Measurements from ENCODE around the gene PNMA8C.
"Not testable (repeated sequence)": the region's sequence is repeated elsewhere in the genome, so short reads cannot be mapped to it uniquely, and the experiment has no call there.

Gene PNMA8C

GRCh38 chr19:46402725-46403124 is 26.0 kb downstream of the PNMA8C start:
- no peak for DNase-seq (ENCODE audit: extremely low spot score)
- TF ChIP-seq, protein P1, sequence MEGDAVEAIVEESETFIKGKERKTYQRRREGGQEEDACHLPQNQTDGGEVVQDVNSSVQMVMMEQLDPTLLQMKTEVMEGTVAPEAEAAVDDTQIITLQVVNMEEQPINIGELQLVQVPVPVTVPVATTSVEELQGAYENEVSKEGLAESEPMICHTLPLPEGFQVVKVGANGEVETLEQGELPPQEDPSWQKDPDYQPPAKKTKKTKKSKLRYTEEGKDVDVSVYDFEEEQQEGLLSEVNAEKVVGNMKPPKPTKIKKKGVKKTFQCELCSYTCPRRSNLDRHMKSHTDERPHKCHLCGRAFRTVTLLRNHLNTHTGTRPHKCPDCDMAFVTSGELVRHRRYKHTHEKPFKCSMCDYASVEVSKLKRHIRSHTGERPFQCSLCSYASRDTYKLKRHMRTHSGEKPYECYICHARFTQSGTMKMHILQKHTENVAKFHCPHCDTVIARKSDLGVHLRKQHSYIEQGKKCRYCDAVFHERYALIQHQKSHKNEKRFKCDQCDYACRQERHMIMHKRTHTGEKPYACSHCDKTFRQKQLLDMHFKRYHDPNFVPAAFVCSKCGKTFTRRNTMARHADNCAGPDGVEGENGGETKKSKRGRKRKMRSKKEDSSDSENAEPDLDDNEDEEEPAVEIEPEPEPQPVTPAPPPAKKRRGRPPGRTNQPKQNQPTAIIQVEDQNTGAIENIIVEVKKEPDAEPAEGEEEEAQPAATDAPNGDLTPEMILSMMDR (IDR thresholded peaks at IDR 0.05; ENCODE audit: control extremely low read depth, extremely low read depth, low read depth, missing control alignments) = no peak
- POLR2A ChIA-PET = no interaction called here
- CTCF ChIA-PET = interaction anchor here (1.0 to 7.5 kb wide), 16 partner anchors 12 to 142 kb away, joined by 3 to 70 read pairs (median 5); no protein-coding TSS in a partner anchor

- DNase-seq (ENCODE audit: extremely low spot score); POLR2A ChIA-PET: not testable (repeated sequence)
- CTCF ChIA-PET = interaction anchor here (0.7 to 1.5 kb wide), 8 partner anchors 11 to 116 kb away, joined by 3 to 6 read pairs (median 3); no protein-coding TSS in a partner anchor
Observed at GRCh38 chr19:46397801-46398479, 30.8 kb downstream of the PNMA8C start.

DNA sequence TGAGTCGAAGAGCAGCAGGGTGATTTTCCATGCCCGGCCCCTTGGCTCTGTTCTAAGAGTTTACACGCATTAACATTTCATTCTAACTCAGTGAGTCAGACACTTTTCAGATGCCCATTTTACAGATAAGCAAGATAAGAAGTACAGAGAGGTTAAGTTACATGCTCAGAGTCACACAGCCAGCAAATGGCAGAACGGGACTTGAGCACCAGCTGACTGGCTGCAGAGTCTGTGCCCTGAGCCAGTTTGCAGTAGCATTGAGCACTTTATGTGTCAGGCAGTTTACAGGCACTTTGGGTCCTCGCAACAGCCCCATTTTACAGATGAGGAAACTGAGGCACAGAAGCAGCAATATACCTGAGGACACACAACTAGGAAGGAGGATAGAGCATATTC is 34.3 kb downstream of the PNMA8C start:
- DNase-seq (ENCODE audit: extremely low spot score) = no peak
- TF ChIP-seq, protein P1 (IDR thresholded peaks at IDR 0.05; ENCODE audit: control extremely low read depth, extremely low read depth, low read depth, missing control alignments) = no peak
- POLR2A ChIA-PET = interaction anchor here (0.6 kb wide), 2 partner anchors 456 to 1090 kb away, joined by 5 to 6 read pairs; partner anchors contain the start of genes AP2S1 and KPTN
- CTCF ChIA-PET = interaction anchor here (0.7 to 4.0 kb wide), 18 partner anchors 8 to 149 kb away, joined by 3 to 53 read pairs (median 4); no protein-coding TSS in a partner anchor

- POLR2A ChIA-PET = no interaction called here
- CTCF ChIA-PET = interaction anchor here (1.0 to 4.0 kb wide), 6 partner anchors 7 to 150 kb away, joined by 3 to 53 read pairs (median 8); no protein-coding TSS in a partner anchor
Observed at GRCh38 chr19:46393456-46394401, 35.0 kb downstream of the PNMA8C start.

DNA sequence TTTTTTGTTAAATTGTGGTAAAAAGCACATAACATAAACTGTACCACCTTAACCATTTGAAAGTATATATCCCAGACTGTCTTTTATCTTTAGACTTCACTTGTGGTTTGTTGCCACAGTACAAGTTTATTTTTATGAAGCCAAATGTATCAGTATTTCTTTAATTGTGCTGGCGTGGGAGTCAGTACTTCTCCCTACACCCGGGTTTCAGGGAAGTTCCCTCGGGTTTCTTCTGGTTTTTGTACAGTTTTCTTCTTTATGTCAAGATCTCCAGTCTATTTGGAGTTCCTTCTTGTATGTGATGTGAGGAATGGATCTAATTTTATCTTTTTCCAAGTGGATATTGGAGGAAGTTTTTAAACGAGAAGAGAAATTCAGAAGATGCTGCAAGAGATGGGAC is 35.9 kb downstream of the PNMA8C start:
- TF ChIP-seq, protein P1 (IDR thresholded peaks at IDR 0.05; ENCODE audit: control extremely low read depth, extremely low read depth, low read depth, missing control alignments) = no peak
- ChIA-PET POLR2A (no interaction called here), CTCF (interaction anchor here (4.0 kb wide), 1 partner anchor 96 kb away, joined by 53 read pairs; no protein-coding TSS in a partner anchor)
- no peak for DNase-seq (ENCODE audit: extremely low spot score)

More at GRCh38 chr19:46393456-46394401, 35.0 kb downstream of the PNMA8C start:
- no peak for DNase-seq (ENCODE audit: extremely low spot score)
- TF ChIP-seq, protein P1 (IDR thresholded peaks at IDR 0.05; ENCODE audit: control extremely low read depth, extremely low read depth, low read depth, missing control alignments) = no peak

DNA sequence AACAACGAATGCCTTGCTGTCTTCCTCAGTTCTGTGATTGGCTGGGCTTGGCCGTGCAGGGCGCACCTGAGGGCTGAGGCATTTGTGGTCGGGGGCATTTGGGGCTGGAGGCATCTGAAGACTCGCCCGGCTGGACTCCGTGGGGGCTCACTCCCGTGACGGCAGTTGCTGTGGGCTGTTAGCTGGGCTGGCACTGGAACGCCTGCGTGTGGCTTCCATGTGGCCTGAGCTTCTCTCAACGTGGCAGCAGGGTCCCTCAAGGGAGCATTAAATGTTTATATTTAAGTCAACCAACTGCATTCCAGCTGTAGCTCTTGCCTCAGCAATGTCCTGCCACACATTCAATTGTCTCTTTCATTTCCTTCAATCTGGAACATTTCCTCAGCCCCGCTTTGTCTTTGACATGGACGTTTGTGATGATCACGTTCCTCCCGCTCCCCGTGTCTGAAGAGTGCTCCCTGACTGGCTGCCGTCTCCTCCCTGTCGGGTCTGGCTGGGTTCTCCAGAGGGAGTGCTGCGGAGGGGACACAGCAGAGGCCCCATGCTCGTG is 36.4 kb downstream of the PNMA8C start:
- TF ChIP-seq, protein P1 (IDR thresholded peaks at IDR 0.05; ENCODE audit: control extremely low read depth, extremely low read depth, low read depth, missing control alignments) = no peak
- no peak for DNase-seq (ENCODE audit: extremely low spot score)
- CTCF ChIA-PET = interaction anchor here (1.1 kb wide), 1 partner anchor 122 kb away, joined by 3 read pairs; no protein-coding TSS in a partner anchor
- POLR2A ChIA-PET = interaction anchor here (0.7 kb wide), 1 partner anchor 63 kb away, joined by 6 read pairs; no protein-coding TSS in a partner anchor
